ENCODE data around the gene DENND2D. TPM values are rescaled to one million over a fixed set of nuclear protein-coding genes. Genes with fewer than 3 reads are reported as not detected.

The DENND2D gene
- total and polyA plus RNA-seq, 8 donors, result 8.0 to 30.4 (median 19.5) TPM

GRCh38 chr1:111221633-111222291 lies 21.3 kb upstream of the DENND2D start:
- ATAC-seq (peak in 2 of 4 donors; percentile 42 to 52), FAIRE-seq (no peak), DNase-seq (no peak)
- H3K27me3 ChIP-seq, result no peaks in the 10 kb centered on the region
- H3K4me3 ChIP-seq, result no peak overlapping the region
- H3K9me3 ChIP-seq, result no peaks in the 10 kb centered on the region
- H3K27ac ChIP-seq, result no peak overlapping the region
- TF ChIP-seq CTCF (IDR thresholded peaks at IDR 0.05), result no peak
- intact Hi-C loops (cut with DNase I), result loop anchor here in 2 of 3 donors (5.0 to 10.0 kb wide), 2 partner anchors 181 to 543 kb away; no protein-coding TSS in a partner anchor
- no peaks in the 10 kb centered on the region for H3K36me3 ChIP-seq
- WGBS, 2 donors, result 39% methylated on average over 5 of the region's 5 CpGs
- H3K4me1 ChIP-seq, result peaks cover 0 to 8% (median 7%) of the 10 kb centered on the region in 3 donors

GRCh38 chr1:111221276-111221632 lies 20.8 kb upstream of the DENND2D start:
- Histone ChIP-seq H3K27me3 (no peaks in the 10 kb centered on the region), H3K27ac (no peak overlapping the region), H3K4me3 (no peak overlapping the region), H3K36me3 (no peaks in the 10 kb centered on the region), H3K4me1 (peaks cover 0 to 8% (median 7%) of the 10 kb centered on the region in 3 donors), H3K9me3 (no peaks in the 10 kb centered on the region)
- DNase-seq (no peak), FAIRE-seq (no peak), ATAC-seq (no peak)
- TF ChIP-seq CTCF (IDR thresholded peaks at IDR 0.05), result no peak
- WGBS, 2 donors, result 21% methylated on average over 2 of the region's 2 CpGs
- intact Hi-C loops (cut with DNase I), result loop anchor here in 2 of 3 donors (5.0 to 10.0 kb wide), 2 partner anchors 181 to 544 kb away; no protein-coding TSS in a partner anchor

GRCh38 chr1:111220302-111220890 lies 19.9 kb upstream of the DENND2D start:
- Histone ChIP-seq H3K4me1 (peaks cover 0 to 8% (median 2%) of the 10 kb centered on the region in 3 donors), H3K4me3 (no peak overlapping the region), H3K9me3 (no peaks in the 10 kb centered on the region), H3K36me3 (no peaks in the 10 kb centered on the region), H3K27me3 (no peaks in the 10 kb centered on the region), H3K27ac (no peak overlapping the region)
- 77 to 93% methylated on average over 6 of the region's 6 CpGs for WGBS, 2 donors
- no peak for DNase-seq
- ATAC-seq, result no peak
- no peak for TF ChIP-seq CTCF (IDR thresholded peaks at IDR 0.05)
- no peak for FAIRE-seq
- intact Hi-C loops (cut with DNase I), result loop anchor here in 2 of 3 donors (5.0 to 10.0 kb wide), 2 partner anchors 182 to 544 kb away; no protein-coding TSS in a partner anchor

GRCh38 chr1:111219557-111220286 lies 19.3 kb upstream of the DENND2D start:
- Histone ChIP-seq H3K36me3 (no peaks in the 10 kb centered on the region), H3K27ac (no peak overlapping the region), H3K4me1 (peaks cover 0 to 8% (median 0%) of the 10 kb centered on the region in 3 donors), H3K27me3 (no peaks in the 10 kb centered on the region), H3K9me3 (no peaks in the 10 kb centered on the region), H3K4me3 (no peak overlapping the region)
- FAIRE-seq (no peak), DNase-seq (no peak), ATAC-seq (peak in 1 of 4 donors; percentile 37)
- intact Hi-C loops (cut with DNase I), result loop anchor here in 2 of 3 donors (5.0 to 10.0 kb wide), 2 partner anchors 183 to 545 kb away; no protein-coding TSS in a partner anchor
- WGBS, 2 donors, result 76 to 82% methylated on average over 5 of the region's 5 CpGs
- no peak for TF ChIP-seq CTCF (IDR thresholded peaks at IDR 0.05)

Data from pancreas (tissue), 10 donors.